Limb (tissue), 2 donors: ENCODE measurements around the gene FHOD1.
A peak's percentile ranks its signal among the peaks of the same experiment; 100 is the strongest.

ENCODE experiments used
- DNase-seq, 2 donors: peaks; one replicate each; pipeline ENCODE4 v3.0.0-alpha.2; 2016; ENCODE audit errors: extremely low spot score in 2 of 2

The FHOD1 gene

DNA sequence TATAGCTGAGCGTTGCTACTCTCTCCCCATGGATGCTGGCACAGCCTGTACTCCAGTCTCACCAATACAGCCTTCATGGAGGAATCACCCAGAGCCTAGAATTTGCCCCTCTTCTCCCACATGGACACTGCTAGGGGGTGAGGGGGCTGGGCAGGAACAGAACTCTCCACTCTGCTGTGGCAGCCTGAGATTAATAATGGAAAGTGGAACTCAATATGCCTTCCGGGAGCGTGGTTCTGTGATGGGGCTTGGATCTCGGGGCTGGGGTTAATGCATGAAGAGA, 2.7 kb upstream of the FHOD1 start:
- DNase-seq = no peak

DNA sequence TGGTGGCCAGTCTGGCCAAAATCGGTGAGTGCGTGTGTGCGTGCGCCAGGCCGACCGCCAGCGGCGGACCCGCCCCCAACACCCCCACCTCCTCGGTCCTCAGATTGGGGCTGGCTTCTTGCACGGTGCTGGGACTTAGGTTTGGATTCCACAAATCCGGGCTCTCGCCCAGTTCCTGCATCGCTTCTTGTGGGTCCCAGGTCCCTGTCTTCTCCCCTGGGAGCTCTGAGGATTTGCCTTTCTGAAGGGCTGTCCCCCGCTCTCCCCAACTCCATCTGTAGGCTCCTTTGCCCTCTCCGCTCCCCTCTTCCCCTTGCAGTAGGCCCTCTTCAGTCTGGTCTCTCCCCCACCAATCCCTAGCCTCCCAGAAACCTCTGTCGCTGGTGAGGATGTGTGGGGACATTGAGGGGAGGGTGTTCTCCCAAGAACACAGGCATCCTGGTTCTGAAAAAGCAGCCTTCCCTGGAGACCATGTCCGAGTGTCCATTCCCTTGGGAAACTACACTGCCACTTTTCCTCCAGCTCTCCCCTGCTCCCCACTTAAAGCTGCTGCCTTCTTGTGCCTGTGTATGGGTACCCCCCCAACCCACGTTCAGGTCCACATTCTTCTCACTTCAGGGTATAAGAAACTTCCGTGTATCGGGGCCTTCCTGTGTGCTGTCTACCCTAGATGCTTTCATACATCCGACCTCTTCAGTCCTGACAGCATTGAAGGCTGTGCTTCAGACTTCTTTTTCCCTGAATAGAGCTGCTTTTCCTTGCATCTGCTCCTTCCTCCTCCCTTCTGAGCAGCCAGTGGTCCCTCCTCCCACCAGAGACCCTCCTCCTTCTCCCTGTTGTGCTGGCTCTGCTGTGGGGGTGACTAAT, 2.1 kb upstream of the FHOD1 start:
- DNase-seq = no peak

DNA sequence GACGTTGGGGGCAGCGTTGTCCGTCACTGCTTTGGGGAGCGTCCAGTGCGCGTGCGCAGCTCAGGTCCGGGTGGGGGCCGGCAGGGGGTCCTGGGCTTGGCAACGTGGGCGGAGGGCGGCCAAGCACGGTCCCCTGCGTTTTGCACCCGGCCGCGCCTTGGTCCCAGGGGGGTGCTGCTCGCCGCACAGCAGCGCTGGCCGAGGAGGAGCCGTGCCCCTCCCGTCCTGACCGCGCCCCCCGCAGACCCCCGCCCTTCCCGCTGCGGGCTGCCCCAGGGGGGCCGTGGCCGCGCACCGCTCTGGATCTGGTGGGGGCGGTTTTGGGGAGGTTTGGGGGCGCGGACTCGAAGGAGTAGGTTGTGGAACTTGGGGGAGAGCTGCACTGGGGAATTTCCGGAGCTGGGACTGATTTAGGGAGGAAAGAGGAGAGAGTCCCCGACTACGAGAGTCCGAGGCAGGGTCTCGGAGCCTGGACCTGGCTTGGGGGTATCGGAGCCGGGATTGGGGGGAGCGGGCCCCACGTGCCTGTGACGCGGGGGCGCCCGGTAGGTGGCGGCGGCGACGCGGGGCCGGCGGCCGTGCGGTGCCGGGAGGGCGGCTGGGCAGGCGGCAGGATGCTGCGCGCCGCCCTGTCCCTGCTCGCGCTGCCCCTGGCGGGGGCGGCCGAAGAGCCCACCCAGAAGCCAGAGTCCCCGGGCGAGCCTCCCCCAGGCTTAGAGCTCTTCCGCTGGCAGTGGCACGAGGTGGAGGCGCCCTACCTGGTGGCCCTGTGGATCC, 1.3 kb upstream of the FHOD1 start, which contains the start of gene SLC9A5:
Gene SLC9A5 (plus strand): TSS at position 579 of the 777 bp plus-strand sequence. CDS start 36 bp downstream, at position 615.
- DNase-seq = peak in 1 of 2 donors; percentile 66

DNA sequence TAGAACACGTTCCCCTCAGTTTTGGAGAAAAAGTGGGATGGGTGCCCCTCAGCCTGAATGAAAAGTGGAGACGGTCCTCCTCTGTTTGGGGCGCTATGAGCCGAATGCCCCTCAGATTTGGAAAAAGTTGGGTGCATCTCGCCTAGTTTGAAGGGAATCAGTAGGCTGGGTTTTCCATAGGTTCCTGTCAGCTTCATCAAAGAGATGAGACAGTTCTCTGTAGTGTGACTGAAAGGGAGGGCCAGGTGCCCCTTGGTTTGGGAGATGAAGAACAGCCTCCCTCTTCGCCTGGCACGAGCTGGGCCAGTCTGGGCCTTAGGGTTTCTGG, 756 bp upstream of the FHOD1 start:
- DNase-seq = no peak

DNA sequence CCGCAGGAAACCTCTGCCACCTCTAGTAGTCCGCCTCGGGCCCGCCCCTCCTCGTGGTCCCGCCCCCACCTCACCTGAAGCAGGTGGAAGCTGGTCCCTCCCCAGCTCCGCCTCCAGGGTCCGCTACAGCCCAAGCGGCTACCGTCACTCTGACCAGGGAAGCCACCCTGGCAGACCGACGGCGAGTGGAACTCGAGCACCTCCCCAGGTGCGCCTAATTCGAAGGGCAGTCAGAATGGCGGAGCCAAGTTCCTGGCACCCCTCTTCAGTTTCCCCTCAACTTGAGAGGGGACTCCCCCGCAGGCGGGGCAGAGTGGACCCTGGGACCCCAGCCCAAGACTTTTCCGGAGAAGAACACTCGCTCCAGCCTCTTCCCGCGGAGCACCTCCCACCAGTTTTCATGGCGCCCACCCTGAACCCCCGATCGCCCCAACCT, 507 bp downstream of the FHOD1 start:
- peak in 1 of 2 donors; percentile 68 for DNase-seq

DNA sequence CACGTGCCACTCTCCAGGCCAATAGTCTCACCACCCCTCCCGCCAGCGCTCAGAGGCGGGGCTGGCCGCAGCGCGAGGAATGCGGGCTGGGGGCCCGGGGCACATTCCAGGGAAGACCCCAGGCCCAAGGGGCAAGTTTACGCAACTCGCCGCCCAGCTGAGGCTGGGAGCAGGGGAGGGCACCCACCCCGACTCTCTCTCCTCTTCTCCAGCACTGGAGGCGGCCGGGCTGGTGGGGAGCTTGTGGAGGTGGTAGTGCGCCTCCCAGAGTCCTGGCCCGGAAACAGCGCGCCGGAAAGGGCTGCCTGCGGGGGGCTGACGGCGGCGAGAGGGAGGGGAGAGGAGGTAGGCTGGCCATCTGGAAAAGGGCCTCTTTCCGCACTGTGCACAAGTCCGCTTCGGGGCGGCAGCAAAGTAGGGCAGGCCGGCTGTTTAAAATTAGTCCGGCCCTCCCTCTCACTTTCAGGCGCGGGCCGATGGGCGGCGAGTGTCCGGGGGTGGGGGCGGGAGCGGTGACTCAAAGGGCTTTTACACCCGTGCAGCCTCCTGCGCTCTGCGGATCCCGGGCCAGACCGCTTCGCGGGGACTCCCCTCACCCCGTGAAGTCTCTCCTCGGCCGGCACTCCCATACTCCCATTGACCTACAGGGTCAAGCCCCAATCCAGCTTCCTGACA, 1.1 kb downstream of the FHOD1 start:
- peak; percentile 61 to 88 for DNase-seq

DNA sequence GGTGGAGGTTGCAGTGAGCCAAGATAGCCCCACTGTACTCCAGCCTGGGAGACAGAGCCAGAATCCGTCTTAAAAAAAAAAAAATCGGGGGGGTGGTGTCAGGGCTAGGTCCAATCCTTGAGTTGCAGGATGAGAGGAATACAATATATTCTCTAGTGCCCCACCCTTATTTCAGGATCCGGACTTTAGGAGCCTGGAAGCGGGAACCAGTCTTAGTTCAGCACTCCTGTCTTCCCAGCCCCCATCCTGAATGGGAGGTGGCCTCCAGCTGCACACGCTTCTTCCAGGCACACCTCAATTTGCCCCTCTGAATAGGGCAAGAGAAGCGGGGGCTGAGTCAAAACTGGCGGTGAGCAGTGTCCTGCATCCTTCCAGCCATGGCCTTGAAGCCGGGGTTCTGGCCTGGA, 1.6 kb downstream of the FHOD1 start:
- peak in 1 of 2 donors; percentile 58 for DNase-seq

DNA sequence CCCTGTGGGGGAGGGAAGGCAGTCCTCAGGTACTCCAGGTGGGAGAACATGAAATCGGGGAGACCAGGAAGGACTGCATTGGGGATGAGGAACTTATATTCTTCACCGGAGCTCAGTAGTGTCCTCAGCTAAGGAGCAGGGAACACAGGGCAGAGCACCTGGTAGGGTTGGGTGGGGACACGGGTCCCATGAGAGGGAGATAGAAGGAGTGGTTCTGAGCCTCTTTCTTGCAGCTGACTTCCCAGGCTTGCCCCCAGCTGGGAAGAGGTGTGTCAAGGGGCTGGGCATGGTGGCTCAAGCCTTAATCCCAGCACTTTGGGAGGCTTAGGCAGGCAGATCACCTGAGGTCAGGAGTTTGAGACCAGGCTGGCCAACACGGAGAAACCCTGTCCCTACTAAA, 2.1 kb downstream of the FHOD1 start:
- no peak for DNase-seq

DNA sequence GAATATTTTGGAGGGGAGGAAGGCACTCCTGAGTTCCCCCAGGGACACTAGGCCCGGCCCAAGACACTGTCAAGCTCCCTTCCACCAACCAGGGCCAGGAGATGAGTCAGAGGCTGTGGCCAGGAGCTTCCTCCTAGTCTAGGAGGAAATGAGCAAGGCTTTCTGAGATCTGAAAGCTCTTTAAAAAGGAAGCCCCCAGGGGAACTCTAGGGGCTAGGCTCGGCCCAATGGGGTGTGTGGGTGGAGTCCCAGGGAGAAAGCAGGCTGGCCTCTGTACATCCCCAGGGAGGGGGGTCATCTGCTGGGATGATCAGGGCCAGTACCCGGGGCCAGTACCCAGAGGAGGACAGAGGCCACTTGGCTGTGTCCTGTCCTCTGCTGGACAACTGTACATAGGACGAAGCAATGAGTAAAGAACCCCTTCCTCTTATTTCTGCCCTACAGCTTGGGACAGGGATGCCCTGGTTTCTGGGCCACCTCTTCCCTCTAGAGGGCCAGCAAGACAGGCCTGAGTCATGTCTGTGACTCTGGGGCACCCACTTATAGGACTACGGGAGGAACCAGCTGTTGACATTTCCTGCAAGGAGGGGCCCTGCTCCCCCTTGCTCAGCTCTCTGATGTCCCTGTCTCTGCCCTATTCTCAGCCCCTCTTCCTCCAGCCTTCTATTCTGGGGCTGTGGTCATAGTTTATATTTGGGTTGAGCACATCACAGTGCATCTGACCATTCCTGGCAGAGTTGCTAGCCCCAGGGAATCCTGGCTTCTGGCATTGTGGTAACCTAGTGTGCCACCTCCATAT, 2.7 kb downstream of the FHOD1 start:
- DNase-seq = peak in 1 of 2 donors; percentile 26

DNA sequence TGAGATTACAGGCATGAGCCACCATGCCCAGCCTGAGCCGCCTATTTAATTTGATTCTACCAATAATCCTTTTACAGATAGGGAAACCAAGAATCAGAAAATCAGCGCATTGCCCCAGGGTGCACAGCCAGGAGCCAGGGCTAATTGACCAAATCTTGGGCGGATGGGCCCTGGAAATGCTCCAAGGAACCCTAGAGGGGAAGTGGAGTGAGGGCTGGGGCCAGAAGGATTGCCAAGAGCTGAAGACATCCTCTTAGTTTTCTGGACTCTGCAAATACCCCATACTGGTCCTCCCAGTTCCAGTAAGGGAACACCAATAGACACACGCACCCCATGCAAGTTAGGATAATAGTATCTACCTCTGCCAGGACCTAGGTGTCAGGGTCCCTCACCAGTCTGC, 3.8 kb downstream of the FHOD1 start:
- no peak for DNase-seq

DNA sequence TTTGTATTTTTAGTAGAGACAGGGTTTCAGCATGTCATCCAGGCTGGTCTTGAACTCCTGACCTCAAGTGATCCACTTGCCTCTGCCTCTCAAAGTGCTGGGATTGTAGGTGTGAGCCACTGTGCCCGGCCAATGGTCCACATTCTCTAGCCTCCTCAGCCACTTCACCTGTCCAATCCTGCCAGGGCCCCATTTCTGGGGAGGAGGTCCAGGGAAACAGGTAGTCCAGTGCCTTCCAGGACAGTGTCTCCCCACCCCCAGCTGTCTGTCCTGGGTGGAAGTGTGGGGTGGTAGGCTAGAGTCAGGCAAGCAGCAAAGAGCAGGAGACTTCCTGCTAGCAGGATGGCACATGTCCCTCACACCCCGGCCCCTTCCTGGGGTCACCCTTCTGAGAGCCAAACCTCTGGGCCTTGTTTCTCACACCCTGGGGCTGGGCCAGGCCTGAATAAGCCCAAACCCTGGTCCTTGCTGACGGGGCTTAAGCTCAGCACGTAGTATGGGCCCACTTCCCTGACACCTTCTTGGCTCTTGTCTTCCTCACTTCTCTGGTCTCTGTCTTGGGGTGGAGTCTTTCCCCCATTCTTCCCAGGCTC, 5.0 kb downstream of the FHOD1 start:
- DNase-seq = no peak

DNA sequence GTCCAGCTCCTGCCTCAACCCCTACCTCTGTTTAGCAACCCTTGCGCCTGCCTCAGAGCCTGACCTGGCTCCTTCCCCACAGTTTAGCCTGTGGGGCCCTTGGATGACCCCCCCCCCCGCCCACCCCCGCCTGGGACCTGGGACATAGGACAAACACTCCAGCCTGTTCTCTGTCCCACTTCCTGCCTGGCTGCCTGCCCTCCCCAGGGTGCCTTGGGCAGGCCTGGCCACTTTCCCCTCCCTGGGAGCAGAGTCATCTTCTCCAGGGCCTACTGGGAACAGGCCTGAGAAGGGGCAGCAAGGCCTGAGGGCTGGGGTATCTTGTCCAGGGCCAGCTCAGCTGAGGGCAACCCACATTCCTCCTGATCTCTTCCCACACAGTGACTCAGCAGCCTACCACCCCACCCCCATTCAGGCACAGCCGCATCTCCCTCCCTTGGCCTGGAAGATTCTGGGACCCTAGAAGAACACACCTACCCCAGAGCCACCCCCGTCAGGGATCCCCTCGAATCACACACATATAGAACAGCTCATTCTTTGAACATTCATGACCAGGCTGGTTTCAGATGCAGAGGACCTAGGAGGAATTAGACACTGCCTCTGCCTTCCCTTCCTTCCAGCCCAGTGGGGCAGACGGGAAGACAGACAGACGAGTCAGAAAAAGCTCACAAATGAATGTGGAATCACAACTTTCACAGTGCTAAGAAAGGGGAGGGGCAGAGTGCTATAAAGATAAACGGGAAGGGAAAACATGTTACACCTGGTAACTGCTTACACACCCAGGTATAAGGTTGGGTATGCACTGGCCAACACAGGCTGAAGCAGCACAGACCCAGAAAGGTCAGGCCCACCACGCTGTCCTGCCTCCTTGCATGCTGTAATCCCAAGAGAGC, 6.0 kb downstream of the FHOD1 start:
- no peak for DNase-seq

DNA sequence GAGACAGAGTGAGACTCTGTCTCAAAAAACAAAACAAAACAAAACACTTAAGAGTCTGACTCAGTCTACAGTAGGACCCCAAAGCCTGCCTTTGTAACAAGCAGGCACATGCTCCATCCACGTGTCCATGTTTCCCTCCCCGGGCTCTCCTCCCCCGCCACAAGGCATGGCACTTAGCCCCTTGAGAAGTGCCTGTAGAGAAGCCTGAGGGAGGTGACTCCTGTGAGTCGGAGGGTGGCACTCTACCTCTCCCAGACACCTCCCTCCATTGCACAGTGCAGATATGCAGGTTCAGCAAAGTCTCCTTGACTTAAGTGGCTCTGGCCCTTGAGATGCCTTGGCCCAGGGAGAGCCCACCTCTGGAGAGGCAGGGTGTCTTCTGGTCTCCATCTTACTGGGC, 6.8 kb downstream of the FHOD1 start:
- DNase-seq = no peak

DNA sequence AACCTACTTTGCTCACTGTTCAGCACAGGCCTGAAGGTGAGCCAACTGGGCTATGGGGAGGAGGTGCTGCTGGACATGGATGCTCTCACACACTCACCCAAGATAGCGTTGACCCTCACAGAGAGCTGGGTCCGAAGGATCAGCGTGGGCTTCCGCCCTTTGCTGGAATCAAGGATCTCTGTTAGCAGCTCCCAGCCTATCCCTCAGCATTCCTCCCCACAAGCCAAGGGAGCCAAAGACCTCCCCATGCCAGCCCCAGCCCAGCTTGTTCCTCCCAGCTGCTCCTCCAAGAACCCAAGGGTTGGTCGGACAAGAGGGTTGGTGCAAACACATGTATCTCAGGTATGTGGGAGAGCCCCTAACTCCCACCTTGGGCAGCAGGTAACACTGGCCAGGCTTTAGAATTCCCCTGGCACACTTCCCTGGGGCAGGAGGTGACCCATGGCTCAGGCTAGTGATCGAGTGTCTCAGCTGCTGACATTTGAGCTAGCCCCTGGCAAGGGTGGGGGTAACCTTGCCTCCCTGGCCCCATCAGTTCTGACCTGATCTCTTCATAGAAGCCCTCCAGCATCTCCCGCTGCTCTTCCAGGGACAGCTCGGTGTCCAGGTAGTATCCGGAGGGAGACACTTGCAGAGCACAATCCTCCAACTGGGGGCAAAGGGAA, 8.3 kb downstream of the FHOD1 start:
- DNase-seq = no peak

DNA sequence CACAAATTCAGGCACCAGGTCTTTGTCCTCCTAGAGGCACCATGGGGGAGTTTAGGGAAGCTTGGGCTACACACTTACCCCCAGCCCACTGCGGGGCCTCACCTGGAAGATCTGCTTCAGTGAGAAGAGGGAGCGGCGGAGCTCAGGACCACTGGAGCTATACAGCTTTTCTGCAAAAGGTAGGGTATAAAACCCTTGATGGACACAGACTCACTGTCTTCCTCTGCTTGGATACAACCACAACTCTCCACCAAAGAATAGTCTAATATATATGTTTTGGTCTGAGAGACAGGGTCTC, 9.1 kb downstream of the FHOD1 start:
- no peak for DNase-seq

DNA sequence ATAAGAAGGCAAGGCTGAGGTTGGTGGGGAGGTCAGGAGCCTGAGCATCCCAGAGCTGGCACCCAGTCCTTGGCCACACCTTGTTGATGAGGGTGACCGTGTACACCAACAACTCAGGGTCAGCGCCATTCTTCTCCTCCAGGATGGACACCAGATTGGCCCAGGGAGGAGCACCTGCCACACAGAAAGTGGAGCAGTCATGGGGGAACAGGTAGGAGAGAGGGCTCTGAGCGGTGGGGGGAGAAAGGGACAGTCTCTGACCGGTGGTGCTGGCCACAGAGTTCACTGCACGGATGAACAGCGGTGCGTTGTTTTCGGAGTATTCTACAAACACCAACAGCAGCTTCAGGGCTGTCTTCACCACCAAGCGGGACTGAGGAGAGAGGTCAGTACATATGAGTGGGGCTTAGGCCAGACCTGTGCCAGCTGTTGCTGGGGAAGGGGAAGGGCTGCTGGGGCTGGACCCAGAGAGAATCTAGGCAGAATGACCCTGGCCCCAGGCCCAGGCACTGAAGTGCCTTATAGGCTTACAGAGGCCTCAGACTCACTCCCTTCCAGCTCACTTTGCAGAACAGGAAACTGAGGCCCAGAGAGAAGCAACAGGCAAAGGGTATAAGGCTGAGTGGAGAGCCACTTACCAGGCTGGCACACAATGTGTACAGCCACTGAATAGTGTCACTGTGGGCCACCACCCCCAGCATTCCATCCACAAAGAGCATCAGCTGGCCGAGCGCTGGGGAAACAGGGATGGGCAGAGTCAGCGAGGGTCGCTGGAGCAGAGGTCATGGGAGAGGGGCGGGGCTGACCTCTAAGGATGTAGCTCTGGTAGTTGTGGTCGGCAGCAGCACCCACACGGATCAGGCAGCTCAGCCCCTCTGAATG, 9.6 kb downstream of the FHOD1 start:
- no peak for DNase-seq

DNA sequence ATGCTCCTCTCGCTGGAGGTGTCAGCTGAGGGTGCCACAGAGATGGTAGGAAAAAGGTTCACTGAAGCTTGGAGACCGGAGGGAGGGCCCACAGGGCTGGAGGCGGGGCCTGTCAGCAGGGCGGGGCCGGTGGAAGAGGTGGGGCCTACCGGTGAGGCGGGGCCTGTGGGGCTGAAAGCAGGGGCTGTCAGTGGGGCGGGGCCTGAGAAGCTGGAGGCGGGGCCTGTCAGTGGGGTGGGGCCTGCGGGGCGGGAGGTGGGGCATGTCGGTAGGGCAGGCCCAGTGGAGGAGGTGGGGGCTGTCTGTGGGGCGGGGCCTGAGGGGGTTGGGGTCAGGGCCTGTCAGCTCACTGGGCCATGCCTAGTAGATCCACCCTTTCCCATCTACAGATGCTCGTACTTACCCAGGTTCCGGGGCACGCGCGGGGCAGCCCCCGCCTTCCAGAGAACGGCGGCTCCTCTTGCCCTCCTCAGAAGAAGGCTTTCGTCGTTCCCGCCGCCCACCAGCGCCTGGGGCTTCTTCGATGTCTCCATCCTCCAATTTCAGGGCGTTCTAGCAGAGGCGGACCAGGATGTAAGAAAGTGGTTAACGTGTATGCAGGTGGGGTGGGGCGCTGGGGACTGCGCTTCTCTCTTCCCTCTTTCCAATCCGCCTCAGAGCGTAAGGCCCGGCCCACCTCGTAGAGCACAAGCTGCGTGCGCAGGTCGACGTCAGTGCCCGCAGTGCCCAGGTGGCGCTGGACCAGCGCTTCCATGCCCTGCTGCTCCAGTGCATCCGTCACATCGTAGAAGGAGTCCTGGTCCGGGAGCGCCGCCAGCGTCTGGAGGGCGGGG, 10.5 kb downstream of the FHOD1 start:
- DNase-seq = peak in 1 of 2 donors; percentile 64
